ENCODE data around the gene HOXA1.

HOXA1 gene

GRCh38 chr7:27116962-27117886 lies 21.4 kb upstream of the HOXA1 start:
- no peak for TF ChIP-seq POLR2A (IDR thresholded peaks at IDR 0.05; ENCODE audit: low read length)
- no peak for TF ChIP-seq GATA1 (IDR thresholded peaks at IDR 0.05; ENCODE audit: low read depth, low read length)

DNA sequence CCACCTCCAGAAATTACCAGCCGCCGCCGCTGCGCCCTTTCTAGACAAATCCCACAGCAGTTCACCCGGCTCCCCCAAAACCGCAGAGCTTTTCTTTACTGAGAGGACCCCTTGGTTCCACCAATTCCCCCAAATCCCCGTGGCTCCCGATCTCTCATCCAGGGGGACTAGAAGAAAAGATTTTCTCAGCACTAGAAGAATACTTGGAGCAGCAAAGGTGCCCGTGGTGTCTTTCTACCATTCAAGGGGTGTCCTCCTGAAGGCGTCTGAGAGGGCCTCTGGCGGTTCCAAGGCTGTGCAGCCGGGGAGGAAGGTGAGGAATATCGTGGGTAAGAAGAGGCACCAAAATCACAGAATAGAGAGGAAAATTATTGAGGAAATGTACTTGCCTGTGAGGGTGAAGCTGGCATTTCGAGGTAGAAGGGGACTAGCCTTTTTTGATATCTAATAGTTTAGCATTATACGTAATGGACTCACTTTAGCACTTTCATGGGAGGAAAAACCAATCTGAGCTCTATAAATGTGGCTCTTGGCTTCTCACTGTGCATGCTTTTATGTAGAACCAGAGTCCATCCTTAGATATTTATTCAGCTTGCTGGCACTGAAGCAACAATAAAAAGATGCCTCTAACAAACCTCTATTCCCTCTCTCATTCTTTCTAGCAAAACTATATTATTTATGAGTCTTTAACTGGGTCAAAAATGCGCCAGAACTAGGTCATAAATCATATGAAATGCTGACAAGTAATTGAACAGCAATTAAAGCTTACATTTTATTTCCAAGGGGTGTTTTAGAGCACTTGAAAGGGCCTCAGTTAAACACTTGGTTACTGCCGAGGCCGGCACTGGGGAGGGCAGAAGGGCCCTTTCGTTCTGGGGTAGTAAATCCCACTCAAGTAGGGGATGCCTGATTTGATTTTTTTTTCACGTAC lies 20.5 kb upstream of the HOXA1 start:
- TF ChIP-seq GATA1 (IDR thresholded peaks at IDR 0.05; ENCODE audit: low read depth, low read length) (no peak), POLR2A (IDR thresholded peaks at IDR 0.05; ENCODE audit: low read length) (no peak)
- no peak for DNase-seq

More at GRCh38 chr7:27116962-27117886, 21.4 kb upstream of the HOXA1 start:
- DNase-seq: no peak

DNA sequence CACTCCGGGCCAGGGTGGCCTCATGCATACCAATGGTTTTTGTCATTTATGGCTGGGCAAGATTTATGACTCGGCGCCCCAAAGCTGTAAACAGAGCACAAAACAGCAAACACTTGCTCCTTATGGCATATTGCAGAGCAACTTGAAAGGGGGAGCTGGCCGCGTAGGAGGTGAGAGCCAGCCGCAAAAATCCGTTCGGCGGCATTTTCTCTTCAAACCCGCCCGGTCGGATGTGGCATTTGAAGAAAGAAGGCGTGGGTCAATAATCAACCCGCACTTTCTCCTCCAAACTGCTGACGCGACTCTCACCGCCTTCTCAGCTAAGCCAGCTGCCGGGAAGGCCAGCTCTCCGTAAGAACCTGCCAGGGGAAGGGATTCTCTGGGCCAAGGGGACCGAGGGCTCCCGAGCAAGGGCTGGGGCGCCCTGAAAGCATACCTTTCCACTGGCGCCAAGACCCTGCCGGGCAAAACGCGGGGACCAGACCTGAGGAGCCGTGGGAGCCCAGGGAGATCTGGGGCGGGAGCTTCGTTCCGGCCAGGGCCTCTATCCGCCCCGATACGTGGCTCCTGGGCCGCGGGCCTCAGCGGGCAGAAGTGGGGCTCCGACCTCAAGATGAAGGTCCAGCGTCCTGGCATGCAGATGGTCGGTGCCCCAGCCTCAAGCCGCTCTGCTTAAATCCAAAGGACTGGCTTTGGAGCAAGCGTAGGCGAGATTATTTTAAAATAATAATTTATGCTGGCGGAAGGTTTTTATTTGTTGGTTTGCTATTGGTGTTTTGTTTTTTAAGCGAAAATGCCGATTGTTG lies 19.6 kb upstream of the HOXA1 start:
- no peak for TF ChIP-seq GATA1 (IDR thresholded peaks at IDR 0.05; ENCODE audit: low read depth, low read length)
- TF ChIP-seq POLR2A (IDR thresholded peaks at IDR 0.05; ENCODE audit: low read length): no peak
- no peak for DNase-seq

DNA sequence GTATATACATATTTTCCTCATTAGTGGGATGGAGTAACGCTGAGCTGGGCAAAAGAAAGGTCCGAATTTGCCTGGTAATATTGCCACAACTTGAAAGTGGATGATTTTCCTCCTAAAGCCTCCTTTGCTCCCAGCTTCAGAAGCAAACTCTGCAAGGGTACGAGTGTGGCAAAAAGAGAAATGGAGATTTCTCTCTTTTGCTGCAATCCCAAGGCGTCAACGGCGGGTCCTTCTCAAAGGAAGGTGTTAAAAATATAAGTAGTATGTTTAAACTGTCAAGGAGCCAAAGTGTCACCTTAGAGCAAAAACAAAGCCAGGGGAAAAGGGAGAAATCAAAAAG lies 19.1 kb upstream of the HOXA1 start:
- DNase-seq: no peak
- TF ChIP-seq POLR2A (IDR thresholded peaks at IDR 0.05; ENCODE audit: low read length) (no peak), GATA1 (IDR thresholded peaks at IDR 0.05; ENCODE audit: low read depth, low read length) (no peak)

DNA sequence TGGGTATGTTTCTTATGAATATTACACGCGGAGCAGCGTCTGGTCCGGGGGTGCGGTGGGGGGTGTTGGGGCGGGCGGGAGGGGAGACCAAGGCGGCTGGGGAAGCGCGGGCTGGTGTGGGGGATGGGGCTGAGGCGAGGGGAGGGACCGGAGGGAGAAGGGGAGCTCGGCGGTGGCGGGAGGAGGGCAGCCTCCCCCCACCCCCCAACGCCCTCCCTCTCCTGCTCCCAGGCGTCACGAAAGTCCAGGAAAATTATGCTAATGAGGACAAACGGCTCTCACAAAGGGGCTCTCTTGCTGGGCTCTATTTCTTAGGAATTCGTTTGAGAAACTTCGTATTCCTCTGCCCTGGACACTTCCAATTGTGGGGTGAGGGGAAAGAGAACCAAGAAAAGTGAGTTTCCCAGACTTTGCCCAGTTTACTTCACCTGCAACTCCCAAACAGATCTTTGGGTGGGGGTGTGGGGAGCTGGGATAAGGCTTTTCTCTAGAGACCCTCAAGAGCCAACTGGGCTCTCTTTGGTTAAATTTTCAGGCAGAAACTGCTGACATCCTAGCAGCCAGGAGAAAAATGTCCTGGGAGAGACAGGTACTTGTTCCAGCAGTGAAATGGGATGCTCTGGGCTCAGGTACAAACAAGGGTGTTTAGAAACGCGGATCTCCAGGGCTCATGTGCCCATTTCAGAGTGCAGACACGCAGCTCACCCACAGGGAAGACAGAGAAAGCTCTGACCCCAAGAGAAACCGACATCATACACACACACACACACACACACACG lies 18.4 kb upstream of the HOXA1 start:
- no peak for DNase-seq
- no peak for TF ChIP-seq GATA1 (IDR thresholded peaks at IDR 0.05; ENCODE audit: low read depth, low read length)
- TF ChIP-seq POLR2A (IDR thresholded peaks at IDR 0.05; ENCODE audit: low read length): no peak

- TF ChIP-seq GATA1 (IDR thresholded peaks at IDR 0.05; ENCODE audit: low read depth, low read length): no peak
- no peak for DNase-seq
Measured at GRCh38 chr7:27112955-27113949, 17.5 kb upstream of the HOXA1 start.

- DNase-seq: no peak
- TF ChIP-seq GATA1 (IDR thresholded peaks at IDR 0.05; ENCODE audit: low read depth, low read length) (no peak), POLR2A (IDR thresholded peaks at IDR 0.05; ENCODE audit: low read length) (no peak)
Measured at GRCh38 chr7:27112361-27112760, 16.6 kb upstream of the HOXA1 start.

DNA sequence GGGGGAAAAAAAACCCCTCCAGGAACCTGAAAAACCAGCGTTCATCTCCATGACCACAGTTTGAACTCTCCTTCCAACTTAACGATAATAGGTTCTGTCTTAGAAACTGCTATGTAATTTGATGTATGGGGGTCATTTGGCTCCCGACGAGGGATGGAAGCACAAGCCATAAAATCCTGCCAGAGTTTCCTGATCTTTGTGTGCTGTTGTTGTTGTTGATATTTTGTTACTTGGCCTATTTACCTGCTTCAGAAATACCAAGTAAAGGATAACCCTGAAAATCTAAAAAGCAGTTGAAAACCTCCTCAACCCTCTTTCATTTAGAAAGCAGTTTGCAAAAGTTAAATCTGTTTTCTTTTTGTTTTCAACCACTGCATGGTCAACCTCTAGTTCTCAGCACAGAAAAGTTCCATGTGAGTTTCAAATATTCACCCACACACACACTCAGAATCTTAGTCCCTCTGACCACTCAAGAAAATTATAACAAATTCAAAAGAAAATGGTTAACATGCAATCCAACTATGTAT lies 16.0 kb upstream of the HOXA1 start:
- no peak for DNase-seq
- TF ChIP-seq POLR2A (IDR thresholded peaks at IDR 0.05; ENCODE audit: low read length) (no peak), GATA1 (IDR thresholded peaks at IDR 0.05; ENCODE audit: low read depth, low read length) (no peak)

DNA sequence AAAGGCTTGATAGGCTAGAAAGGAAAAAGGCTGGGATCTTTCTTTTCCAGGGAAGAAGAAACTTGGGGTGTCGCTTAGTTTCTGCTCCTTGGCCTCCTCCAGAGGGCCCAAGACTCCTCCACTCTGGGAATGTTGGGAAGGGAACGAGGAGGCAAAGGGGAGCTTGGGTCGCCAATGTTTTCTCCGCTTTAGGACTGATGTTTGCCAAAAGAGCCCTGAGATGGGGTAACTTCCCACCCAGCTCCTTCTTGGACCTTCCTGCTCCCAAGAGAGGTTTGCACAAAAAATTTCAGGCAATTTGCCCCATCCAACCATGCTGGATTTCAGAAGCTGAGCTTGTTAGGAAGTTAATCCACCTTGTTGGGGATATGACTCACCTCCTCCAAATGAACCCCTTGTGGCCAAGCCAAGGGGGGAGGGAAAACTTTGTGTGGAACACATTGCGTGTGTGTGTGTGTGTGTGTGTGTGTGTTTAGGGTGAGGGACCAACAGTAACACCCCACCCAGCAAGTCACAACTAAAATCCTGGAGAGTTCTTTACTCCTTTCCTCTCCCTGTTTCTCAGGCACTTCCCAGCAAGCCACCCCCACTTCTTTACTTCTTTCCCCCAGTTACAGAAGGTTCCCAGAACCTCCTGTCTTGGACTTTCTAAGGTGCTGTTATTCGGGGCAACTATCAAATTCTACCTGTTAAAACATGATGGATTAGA lies 15.4 kb upstream of the HOXA1 start:
- TF ChIP-seq GATA1 (IDR thresholded peaks at IDR 0.05; ENCODE audit: low read depth, low read length) (no peak), POLR2A (IDR thresholded peaks at IDR 0.05; ENCODE audit: low read length) (no peak)
- no peak for DNase-seq

- no peak for DNase-seq
- TF ChIP-seq GATA1 (IDR thresholded peaks at IDR 0.05; ENCODE audit: low read depth, low read length) (no peak), POLR2A (IDR thresholded peaks at IDR 0.05; ENCODE audit: low read length) (no peak)
Measured at GRCh38 chr7:27110186-27111031, 14.6 kb upstream of the HOXA1 start.

All from erythroblast (primary cell).